ENCODE measurements around the gene DCBLD1.

DNA sequence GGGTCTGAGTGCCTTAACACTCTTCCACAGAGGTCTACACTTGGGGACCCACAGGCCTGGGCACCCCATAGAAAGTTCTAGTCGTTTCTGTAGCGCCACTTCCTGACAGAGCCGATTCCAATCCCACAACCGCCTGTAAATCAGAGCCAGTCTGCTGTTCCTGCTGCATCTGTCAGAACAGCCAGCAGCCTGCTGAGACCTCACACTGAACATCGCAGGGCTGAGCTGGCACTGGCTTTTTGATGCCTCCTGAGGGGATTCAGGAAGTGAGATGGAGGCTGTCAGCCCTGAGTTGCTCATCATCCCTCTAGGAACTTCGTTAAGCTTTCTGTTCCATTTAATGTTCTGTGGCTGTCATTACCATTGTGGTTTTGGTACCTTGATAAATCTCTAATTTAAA is 48.9 kb downstream of the DCBLD1 start:
- TF ChIP-seq NFYB (CRISPR knock-in tag; conservative IDR thresholded peaks at IDR 0.05; ENCODE audit: low read depth), result no peak
- TF ChIP-seq NR1H2 (CRISPR knock-in tag; IDR thresholded peaks at IDR 0.05), result no peak
- TF ChIP-seq MAX (CRISPR knock-in tag; IDR thresholded peaks at IDR 0.05), result no peak
- TF ChIP-seq TEAD4 (CRISPR knock-in tag; IDR thresholded peaks at IDR 0.05), result no peak
- no peak for TF ChIP-seq ZNF263 (CRISPR knock-in tag; IDR thresholded peaks at IDR 0.05; ENCODE audit: low read depth)
- no peak for TF ChIP-seq CTCF (IDR thresholded peaks at IDR 0.05)
- TF ChIP-seq HMGXB4 (CRISPR knock-in tag; IDR thresholded peaks at IDR 0.05), result no peak
- TF ChIP-seq SMAD4 (CRISPR knock-in tag; IDR thresholded peaks at IDR 0.05), result no peak
